HG03342 (cell line): ENCODE results near the gene ARHGAP12.

Source experiments
- ATAC-seq: cut with Tn5 transposase; IDR thresholded peaks from one replicate; pipeline ENCODE4 v1.9.1; 2021; ENCODE audit warnings: mild to moderate bottlenecking, moderate library complexity; ENCODE audit not compliant: unreplicated experiment

Gene ARHGAP12

DNA sequence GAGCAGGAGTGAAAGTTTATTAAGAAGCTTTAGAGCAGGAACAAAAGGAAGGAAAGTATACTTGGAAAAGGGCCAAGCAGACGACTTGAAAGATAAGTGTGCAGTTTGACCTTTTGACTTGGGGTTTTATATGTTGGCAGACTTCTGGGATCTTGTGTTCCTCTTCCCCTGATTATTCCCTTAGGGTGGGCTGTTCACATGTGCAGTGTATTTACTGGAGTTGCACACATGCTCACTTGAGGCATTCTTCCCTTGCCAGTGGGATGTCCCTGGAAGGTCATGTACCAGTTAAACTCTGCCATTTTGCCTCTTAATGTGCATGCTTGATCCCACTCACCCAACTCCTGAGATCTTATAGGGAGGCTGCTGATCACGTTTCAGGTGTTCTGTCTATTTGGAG lies 23.4 kb upstream of the ARHGAP12 start:
- ATAC-seq = no peak

- ATAC-seq = no peak
Observed at GRCh38 chr10:31949266-31949665, 20.6 kb upstream of the ARHGAP12 start.

GRCh38 chr10:31948021-31948420 lies 19.4 kb upstream of the ARHGAP12 start:
- no peak for ATAC-seq

- ATAC-seq = no peak
Observed at GRCh38 chr10:31947144-31947926, 18.7 kb upstream of the ARHGAP12 start.

DNA sequence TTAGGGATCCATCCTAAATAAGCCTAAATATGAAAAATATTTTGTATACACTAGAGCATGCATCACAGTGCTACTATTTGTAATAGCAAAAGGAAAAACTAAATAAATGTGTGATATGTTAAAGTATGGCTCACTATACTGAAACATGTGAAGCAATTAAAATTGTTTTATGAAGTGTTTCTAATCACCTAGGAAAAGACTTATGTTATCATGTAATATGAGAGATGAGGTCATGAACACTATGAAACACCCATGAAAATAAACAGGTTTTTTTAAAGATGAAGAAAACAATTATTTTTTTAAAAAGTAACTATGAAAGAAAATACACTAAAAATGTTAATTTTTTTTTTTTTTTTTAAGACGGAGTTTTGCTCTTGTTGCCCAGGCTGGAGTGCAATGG lies 16.8 kb upstream of the ARHGAP12 start:
- no peak for ATAC-seq

DNA sequence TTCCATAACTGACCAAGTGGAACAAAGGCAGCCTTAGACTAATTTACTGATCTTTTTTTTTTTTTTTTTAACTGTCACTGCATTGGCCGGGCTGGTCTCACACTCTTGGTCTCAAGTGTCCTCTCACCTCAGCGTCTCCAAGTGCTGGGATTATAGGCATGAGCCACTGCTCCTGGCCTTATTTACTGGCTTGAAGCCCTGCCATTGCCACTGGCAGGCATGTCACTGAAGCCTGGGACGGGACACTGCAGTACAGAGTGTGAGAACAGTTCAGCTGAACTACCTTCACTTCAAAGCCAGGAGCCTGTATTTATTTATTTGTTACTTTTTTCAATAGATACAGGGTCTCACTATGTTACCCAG lies 15.4 kb upstream of the ARHGAP12 start:
- ATAC-seq = no peak

DNA sequence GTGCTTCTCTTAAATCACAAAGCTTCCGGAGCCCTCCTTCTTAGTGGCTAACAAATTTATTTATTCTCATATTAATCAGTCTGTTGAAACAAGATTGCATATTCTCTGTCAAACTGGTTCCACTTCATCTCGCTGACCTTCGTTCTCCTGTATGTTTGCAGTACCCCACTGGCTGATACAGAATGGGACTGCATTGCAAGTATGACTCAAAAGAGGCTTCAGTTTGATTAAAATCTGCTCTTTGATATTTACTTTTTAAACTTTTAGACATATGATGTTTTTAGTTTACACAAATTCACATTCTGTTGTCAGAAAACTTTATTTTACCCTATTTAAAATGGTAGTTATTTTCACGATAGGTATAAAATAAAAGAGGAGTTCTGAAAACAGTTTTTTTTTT lies 14.3 kb upstream of the ARHGAP12 start:
- ATAC-seq = no peak

- no peak for ATAC-seq
Observed at GRCh38 chr10:31942435-31942834, 13.8 kb upstream of the ARHGAP12 start.

- no peak for ATAC-seq
Observed at GRCh38 chr10:31940839-31941653, 12.4 kb upstream of the ARHGAP12 start.

- ATAC-seq = no peak
Observed at GRCh38 chr10:31939797-31940708, 11.4 kb upstream of the ARHGAP12 start.

DNA sequence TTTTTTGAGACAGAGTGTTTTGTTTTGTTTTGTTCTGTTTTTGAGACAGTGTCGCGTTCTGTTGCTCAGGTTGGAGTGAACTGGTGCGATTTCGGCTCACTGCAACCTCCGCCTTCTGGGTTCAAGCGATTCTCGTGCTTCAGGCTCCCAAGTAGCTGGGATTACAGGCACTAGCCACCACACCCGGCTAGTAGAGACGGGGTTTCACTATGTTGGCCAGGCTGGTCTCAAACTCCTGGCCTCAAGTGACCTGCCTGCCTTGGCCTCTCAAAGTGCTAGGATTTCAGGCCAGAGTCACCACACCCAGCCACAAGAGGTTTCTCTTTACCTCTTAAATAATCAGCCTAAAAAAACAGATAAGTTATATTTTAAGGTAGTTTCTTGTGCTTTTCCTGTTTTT lies 8.7 kb upstream of the ARHGAP12 start:
- no peak for ATAC-seq

- no peak for ATAC-seq
Observed at GRCh38 chr10:31936933-31937332, 8.3 kb upstream of the ARHGAP12 start.

DNA sequence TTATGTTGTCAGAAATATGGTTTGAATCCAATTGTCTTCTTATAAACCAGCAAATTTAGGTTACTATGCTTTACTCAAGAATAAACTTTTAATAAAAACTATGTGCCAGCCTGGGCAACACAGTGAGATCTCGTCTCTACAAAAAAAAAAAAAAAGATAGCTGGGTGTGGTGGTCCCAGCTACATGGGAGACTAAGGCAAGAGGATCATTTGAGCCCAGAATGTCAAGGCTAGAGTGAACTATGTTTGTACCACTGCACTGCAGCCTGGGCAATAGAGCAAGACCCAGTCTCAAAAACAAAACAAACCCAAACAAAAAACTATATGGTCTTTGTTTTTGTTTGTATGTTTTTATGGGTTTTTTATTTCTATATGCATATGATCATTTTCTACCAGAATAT lies 7.5 kb upstream of the ARHGAP12 start:
- ATAC-seq = no peak

GRCh38 chr10:31935678-31936077 lies 7.0 kb upstream of the ARHGAP12 start:
- no peak for ATAC-seq

DNA sequence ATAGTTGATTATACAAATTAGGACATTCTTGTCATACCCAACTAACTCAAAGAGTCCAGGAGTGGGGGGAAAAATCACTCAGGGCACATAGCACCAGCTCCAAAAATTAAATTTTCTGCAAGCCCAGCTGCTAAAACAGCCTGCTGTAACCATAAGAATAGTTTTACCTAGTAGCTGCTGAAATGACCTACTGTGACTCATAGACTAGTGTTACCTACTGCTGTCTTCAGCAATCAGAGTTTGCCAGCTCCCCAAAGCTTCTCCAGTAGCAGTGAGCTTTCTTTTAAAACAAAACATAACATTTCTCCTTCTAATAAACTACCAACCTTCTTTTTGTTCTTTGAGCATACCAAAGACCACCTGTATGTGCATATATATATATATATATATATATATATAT lies 4.2 kb upstream of the ARHGAP12 start:
- ATAC-seq = no peak

GRCh38 chr10:31930856-31931255 lies 2.2 kb upstream of the ARHGAP12 start:
- ATAC-seq = no peak

DNA sequence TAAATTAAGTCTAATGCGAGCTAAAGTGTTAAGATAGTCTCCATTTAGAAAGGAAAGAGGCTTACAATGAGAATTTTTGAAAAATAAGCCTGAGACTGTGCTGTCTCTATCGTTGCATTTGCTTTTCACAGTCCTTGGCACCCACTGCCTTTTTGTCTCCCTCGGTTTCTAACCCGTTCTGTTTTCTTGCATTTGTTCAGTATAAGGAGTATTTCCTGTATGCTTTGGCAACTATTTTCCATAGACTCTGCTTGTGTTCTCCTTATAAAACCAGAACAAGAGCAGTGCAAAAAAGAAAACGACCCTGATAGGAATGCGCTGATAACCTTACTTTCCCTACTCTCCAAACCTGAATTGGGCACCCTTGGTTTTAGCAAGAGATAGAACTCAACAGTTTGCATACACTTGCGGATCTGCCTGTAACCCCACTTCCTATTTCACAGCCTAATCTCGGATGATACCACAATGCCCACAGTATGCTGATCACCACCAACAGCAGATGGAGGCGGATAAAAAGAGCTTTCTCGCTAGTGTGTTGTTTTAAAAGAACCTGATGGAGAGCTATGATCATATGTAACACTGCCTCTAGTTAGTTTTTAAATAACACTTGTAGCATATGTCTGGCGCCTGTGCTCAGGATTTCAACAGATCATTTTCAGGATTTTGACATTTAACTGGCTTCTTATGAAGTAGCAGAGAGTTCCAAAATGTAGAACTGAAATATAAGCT lies 1.6 kb upstream of the ARHGAP12 start:
- no peak for ATAC-seq

DNA sequence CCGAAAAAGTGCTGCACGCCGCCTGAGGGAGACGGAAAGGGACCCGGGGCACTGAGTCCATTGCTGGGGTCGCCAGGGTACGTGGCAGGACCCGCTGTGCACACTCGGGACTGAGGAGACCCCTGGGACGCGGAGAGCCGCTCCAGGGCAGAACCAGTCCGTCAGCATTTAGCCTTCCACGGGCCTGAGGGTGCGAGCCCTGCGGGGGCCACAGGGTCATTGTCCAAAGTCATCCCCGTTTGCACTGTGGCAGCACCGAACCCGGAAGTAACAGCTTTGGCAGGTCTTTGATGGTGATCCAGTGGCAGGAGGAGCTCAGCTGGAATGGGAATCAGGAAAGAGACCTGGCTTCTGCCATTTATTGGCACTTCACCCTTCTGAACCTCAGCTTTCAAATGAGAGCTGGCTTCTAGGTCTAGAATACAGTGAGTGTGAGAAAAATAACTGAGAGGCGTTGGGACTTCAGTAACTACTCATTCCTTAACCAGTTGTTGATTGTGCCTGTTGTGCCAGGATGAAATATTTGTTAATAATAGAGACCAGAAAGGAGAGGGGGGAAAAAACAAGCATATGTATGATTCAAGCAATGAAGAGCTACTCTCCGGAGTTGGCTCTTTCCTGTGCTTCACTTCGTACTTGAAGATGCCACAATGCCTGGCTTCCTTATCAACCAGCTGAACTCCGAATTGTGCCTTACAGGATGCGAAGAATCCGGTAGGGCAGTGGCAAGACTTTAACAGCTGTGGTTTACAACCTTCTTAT lies 811 bp upstream of the ARHGAP12 start:
- ATAC-seq = peak; percentile 23

DNA sequence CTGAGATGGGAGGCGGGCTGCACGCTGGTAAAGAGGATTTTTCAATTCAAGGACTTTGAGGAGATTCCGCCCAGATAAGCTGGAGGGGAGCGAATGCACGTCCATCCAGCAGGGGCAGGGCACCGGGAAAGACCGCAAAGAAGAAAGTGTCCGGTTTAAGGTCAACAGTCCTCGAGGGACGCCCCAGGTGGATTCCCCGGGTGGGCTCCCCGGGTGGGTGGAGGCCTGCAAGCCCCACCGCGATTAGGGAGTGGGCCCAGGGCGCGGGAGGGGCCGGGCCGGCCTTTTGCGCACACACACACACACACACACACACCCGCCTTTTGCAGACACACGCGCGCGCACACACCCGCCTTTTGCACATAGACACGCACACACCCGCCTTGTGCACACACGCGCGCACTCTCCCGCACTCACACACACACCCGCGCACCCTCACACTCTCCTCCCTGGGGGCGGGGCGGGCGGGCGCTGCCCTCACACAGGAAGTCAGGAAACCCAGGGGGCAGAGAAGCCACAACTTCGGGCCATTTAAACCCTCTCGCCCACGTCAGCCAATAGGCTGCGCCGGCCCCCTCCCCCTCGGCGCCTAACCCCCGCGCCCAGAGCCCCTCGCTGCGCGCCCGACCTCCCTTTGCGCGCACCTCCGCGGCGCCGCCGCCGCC lies 615 bp downstream of the ARHGAP12 start:
- peak; percentile 25 for ATAC-seq

DNA sequence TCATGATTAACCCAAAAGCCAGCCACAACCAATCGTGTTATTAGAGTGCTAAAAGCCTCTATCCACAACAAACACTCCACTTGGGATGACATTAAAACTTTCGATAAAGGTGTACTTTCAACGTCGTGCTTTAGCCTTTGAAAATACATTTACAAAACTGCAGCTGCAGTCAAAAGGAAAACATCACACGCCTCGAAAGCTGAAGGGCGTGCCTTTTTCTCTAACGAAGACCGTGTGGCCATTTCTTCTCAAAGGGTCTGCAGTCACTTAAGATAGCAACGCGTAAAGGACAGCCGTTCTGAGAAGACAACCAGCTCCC lies 1.1 kb downstream of the ARHGAP12 start:
- ATAC-seq = no peak
